Esophagus squamous epithelium (tissue), 4 donors: ENCODE data around the gene C10orf120.

ENCODE experiments used
- POLR2A ChIP-seq, 4 donors: fragments of 450-650 bp; IDR thresholded peaks; one replicate each; pipeline ENCODE4 v1.6.1; 2017; ENCODE audit warnings: antibody characterized with exemption in 4 of 4, mild to moderate bottlenecking in 4 of 4, moderate library complexity in 3 of 4
- TF ChIP-seq, protein P1 (sequence below), 6 experiments: fragments of 450-650 bp in 4 of 6; fragments of 200-600 bp in 2 of 6; sonication (generic) in 2 of 6; IDR thresholded peaks; one replicate each; pipeline ENCODE4 v1.5.1; 2016 to 2019; ENCODE audit warnings: antibody characterized with exemption in 6 of 6, mild to moderate bottlenecking in 4 of 6, moderate library complexity in 4 of 6

DNA sequence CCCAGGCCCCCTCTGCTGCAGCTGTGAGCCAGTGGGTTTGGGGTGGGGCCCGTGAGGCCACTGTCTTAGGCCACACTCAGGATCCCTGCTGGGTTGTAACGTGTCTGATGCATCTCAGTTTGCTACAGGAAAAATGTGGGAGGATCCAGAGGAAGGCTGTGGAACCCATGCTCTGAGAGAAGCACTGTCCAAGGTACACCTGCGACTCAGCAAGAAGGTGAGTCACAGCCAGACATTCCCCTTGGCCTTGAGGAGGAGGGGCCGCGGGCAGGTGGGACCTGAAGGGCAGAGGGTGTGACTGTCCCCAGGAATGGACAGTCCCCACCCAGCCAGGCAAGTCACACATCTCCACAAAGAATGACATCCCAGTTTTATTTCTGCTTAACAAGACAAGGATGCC is 27.8 kb upstream of the C10orf120 start:
- TF ChIP-seq, protein P1, sequence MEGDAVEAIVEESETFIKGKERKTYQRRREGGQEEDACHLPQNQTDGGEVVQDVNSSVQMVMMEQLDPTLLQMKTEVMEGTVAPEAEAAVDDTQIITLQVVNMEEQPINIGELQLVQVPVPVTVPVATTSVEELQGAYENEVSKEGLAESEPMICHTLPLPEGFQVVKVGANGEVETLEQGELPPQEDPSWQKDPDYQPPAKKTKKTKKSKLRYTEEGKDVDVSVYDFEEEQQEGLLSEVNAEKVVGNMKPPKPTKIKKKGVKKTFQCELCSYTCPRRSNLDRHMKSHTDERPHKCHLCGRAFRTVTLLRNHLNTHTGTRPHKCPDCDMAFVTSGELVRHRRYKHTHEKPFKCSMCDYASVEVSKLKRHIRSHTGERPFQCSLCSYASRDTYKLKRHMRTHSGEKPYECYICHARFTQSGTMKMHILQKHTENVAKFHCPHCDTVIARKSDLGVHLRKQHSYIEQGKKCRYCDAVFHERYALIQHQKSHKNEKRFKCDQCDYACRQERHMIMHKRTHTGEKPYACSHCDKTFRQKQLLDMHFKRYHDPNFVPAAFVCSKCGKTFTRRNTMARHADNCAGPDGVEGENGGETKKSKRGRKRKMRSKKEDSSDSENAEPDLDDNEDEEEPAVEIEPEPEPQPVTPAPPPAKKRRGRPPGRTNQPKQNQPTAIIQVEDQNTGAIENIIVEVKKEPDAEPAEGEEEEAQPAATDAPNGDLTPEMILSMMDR (IDR thresholded peaks at IDR 0.05), result no peak
- TF ChIP-seq POLR2A (IDR thresholded peaks at IDR 0.05), result no peak
